Measurements from ENCODE around the gene CDC42EP4.

CDC42EP4 gene

DNA sequence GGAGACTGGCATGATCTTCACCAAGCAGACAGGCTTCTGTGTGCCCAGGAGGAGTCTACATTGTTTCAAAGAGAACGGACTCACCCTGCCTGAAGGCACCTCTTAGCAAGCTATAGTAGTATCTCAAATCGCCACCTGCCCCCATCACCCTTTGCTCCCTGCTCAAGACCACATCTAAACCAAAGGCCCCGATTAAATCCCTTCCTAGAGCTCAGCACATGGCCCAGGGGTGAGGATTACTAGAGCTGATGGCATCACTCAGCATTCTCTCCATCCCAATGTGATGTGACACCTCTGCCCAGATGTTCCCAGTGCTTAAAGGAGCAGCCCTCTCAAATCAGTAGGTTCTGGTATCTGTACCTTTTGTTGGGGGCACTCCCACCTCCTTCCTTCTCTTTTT lies 8.0 kb upstream of the CDC42EP4 start:
- TF ChIP-seq, protein P1, sequence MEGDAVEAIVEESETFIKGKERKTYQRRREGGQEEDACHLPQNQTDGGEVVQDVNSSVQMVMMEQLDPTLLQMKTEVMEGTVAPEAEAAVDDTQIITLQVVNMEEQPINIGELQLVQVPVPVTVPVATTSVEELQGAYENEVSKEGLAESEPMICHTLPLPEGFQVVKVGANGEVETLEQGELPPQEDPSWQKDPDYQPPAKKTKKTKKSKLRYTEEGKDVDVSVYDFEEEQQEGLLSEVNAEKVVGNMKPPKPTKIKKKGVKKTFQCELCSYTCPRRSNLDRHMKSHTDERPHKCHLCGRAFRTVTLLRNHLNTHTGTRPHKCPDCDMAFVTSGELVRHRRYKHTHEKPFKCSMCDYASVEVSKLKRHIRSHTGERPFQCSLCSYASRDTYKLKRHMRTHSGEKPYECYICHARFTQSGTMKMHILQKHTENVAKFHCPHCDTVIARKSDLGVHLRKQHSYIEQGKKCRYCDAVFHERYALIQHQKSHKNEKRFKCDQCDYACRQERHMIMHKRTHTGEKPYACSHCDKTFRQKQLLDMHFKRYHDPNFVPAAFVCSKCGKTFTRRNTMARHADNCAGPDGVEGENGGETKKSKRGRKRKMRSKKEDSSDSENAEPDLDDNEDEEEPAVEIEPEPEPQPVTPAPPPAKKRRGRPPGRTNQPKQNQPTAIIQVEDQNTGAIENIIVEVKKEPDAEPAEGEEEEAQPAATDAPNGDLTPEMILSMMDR (IDR thresholded peaks at IDR 0.05; ENCODE audit: borderline replicate concordance, insufficient read depth, low read depth, low read length): no peak
- no peak overlapping the region for H3K4me3 ChIP-seq (ENCODE audit: low read depth, low read length)

DNA sequence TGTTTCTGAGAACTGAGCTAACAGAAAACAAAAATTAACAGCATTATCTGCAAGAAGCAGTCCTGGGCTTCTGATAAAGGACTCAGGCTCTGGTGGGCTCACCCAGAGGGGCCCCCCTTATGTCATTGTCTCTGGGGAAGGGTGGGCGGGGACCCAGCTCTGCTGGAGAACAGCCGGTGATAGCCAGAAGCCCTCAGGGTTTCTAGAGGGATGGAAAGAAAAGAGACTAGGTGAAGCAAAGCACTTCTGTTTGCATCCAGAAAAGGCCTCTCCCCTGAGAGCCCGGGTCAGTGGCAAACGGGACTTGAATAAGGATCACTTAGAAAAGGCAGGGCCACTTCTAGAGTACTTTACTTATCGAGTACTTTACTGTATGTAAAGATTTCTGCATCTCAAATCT lies 7.0 kb upstream of the CDC42EP4 start:
- TF ChIP-seq, protein P1 (IDR thresholded peaks at IDR 0.05; ENCODE audit: borderline replicate concordance, insufficient read depth, low read depth, low read length): no peak
- no peak overlapping the region for H3K4me3 ChIP-seq (ENCODE audit: low read depth, low read length)

DNA sequence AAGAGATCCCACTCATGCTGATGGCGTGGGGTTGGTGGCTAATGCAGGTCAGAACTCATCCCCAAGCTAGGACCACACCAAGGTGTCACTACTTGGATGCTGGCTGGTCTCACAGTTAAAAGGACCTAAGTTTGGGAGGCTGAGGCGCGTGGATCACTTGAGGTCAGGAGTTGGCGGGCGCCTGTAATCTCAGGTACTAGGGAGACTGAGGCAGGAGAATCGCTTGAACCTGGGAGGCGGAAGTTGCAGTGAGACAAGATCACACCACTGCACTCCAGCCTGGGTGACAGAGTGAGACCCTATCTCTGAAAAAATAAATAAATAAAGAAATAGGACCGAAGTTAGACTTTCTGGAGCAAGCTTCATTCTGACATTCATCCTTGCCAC lies 6.6 kb upstream of the CDC42EP4 start:
- H3K4me3 ChIP-seq (ENCODE audit: low read depth, low read length): no peak overlapping the region
- TF ChIP-seq, protein P1 (IDR thresholded peaks at IDR 0.05; ENCODE audit: borderline replicate concordance, insufficient read depth, low read depth, low read length): no peak

DNA sequence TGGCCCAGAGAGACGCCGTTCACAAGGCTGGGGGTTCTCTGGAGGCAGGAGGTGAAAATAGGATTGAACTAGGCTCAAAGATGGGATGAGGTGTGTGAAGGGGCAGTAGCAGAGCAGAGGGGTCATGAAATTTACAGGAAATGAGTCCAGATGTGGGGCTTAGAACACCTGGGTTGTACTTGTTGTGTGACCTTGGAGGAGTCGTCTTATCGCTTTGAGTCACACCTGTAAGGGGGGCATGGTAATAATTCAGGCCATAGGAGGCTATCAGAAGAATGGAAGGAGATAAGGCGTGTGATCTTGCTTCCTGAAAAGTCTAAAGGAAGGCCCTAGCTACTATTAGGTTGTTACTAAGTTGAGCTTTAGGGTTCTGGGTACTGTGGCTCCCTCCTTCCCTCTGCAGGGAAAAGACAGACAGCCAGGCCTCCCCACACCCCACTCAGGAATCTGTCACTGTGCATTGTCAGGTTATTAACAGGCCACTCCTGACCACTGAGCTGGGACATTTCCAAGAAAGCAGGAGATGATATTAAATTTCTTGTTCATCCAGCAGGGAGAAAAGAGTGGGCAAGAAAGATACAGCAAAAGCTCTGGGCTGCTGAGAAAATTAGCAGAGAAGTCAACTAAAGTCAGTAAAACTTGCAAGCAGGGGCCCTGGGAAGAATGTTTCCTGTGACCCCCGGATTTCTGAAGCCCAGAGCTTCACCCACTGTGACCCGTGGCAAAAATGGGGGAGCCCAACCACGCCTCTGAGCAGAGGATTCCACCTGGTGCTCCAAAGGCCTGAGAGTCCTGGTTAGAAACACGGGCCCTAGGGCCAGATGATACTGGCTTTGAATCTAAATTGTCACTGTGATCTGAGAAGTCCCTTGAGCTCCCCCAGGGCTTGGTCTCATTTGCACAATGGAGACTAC lies 6.0 kb upstream of the CDC42EP4 start:
- H3K4me3 ChIP-seq (ENCODE audit: low read depth, low read length): no peak overlapping the region
- TF ChIP-seq, protein P1 (IDR thresholded peaks at IDR 0.05; ENCODE audit: borderline replicate concordance, insufficient read depth, low read depth, low read length): no peak

DNA sequence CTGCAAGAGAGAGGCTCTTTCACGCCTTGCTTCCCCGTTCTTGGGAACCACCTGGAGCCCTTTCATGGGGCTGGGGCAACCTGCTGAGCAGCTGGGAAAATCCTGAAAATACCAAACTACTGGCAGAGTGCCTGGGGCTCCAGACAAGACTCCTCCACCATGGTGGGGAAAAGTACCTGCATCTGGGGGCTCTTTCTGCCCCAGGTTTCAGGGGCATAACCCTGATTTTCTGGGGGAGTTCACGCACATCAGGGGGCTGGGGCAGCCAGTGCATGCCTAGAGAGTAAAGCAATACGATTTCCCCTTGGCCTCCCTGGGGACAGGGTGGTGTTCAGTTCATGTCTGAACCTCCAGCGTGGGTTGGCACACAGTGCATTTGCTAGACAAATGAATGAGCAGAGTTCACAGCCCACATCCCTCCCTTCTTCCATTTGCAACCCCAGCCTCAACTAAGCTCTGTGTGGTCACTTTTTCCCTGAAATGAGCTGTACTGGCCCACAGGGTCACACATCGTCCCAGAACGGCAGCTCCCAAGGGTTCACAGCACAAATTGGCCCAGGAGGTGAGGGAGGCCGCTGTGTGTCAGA lies 5.2 kb upstream of the CDC42EP4 start:
- TF ChIP-seq, protein P1 (IDR thresholded peaks at IDR 0.05; ENCODE audit: borderline replicate concordance, insufficient read depth, low read depth, low read length): no peak
- no peak overlapping the region for H3K4me3 ChIP-seq (ENCODE audit: low read depth, low read length)

DNA sequence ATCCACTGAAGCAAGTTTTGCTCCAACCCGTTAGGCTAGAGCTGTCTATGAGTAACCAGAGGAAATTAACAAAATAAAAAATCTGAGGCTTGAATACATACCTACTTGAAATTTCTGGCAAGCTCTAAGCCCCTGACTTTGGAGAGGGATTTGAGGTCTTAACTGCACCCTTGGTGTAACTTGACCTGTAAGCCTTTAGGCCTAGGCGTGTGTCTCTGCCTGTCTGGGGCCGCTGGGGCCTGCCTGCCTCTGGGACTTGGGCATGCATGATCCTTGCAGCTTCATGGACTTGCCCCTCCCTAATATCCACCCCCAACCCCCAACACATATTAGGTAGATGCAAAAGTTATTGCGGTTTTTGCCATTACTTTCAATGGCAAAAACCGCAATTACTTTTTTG lies 3.7 kb upstream of the CDC42EP4 start:
- no peak overlapping the region for H3K4me3 ChIP-seq (ENCODE audit: low read depth, low read length)
- TF ChIP-seq, protein P1 (IDR thresholded peaks at IDR 0.05; ENCODE audit: borderline replicate concordance, insufficient read depth, low read depth, low read length): no peak
